Esophagus mucosa (tissue), 1 donor: ENCODE measurements around the gene KCTD19. TPM values are rescaled to one million over a fixed set of nuclear protein-coding genes. Genes with fewer than 3 reads are reported as not detected.

Experiments
- ATAC-seq: fragments of 200-7000 bp; cut with Tn5 transposase; one replicate; pipeline ENCODE4 v1.9.1; 2020
- total RNA-seq: library from RNA; stranded (reverse); gene quantifications from one replicate; pipeline ENCODE4 v1.2.4, GENCODE V29; 2023
- donor health status: DM: yes; HTN: yes; CAD: no.

The KCTD19 gene
- total RNA-seq, 1 donor from 2014 or later: not detected

DNA sequence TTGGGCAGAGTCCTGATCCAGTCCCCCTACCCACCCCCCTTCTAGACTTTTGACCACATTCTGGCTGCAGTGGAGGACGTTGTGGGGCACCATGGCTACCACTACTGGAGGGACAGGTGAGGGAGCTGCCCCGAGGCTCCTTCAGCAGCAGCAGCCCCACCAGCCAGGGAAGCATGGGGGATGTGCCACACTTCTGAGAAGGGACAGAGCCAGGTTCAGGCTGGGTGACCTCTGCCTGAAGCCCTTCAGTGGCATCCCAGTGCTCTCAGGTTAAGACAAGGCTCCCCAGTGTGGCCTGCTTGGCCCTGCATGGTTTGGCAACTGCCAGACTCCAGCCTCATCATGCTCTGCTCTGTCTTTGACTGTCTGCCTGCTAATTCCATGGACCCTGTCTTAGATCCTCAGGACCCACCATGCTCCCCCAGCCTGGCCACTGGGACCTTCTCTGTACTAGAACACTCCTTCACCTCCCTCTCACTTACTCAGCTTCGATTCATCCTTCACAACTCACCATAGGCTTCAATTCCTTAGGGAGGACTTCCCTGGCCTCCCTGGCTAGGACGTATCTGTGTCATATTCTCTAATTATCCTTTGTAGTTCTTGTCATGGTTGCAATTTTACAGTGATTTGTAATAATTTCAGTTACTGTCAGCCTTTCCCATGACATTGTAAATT lies 68.9 kb downstream of the KCTD19 start:
- ATAC-seq: no peak

DNA sequence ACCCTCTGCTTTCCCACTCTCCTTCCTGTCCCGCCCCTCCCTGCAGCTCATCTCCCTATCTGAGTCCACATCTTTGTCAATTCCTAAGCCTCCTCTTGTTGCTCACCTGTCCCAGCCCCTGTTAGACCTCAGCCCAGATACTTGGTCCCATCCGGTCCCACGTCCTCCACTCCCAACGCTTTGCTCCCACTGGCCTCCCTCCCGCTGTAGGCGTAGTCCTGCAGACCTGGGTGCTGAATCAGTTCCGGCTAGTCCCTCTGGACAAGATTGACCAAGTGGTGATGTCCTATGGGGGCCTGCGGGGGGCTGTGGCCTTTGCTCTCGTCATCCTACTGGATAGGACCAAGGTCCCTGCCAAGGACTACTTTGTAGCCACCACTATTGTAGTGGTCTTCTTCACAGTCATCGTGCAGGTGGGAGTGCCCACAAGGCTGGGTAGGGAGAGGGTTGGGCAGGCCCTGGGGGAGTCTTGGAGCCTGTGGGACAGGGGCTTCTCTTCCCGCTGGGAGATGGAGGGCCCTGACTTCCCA lies 69.8 kb downstream of the KCTD19 start:
- ATAC-seq: no peak

DNA sequence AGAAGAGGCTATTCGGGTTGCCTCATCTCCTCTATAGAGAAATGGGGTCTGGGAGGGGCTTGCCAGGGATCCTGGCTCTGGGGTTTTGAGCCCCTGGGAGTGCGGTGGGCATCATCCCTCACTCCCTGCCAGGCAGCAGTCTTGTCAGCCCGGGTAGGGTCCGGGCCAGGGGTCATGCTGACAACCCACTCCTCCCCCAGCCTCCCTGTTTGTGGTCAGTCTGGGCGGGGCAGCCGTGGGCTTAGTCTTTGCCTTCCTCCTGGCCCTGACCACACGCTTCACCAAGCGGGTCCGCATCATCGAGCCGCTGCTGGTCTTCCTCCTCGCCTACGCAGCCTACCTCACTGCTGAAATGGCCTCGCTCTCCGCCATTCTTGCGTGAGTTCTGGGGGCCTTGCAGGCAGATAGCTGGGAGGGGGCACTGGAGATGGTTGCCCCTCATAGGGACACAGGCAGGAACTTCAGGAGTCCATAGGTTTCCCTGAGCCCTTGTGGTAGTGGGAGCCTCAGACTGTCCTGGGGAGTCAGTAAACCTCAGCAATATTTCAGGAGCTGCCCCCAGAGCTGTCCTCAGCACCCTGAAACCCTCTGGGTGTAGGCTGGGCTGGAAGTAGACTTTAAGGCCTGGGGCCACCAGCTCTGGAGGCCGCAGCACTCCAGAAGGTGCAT lies 70.9 kb downstream of the KCTD19 start:
- ATAC-seq: no peak

DNA sequence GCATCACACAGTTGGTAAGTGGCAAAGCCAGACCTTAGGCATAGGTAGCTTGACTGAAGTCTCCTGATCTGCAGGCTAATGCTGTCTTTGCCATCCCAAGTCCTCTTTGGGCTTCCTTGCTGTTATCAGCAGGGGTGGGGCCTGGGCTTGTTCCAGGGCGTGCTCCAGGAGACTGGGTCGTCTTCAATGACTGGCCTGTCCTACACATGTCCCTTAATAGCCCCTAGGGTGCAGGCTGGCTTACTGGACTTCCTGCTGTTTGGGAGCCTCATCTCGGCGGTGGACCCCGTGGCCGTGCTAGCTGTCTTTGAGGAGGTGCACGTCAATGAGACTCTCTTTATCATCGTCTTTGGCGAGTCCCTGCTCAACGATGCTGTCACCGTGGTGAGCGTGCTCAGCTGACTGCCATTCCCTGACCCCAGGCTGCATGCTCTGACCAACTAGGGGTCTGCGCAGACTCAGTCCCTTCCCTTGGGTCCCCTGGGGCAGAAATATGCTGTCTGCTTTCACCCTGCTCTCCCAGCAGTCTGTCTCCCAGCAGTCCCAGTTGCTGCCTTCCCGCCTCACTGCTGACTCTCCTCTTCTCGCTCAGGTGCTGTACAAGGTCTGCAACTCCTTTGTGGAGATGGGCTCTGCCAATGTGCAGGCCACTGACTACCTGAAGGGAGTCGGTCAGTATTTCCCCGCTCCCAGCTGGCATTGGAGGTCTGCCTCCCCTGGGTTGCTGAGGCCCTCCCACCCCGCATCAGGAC lies 71.6 kb downstream of the KCTD19 start:
- ATAC-seq: no peak

DNA sequence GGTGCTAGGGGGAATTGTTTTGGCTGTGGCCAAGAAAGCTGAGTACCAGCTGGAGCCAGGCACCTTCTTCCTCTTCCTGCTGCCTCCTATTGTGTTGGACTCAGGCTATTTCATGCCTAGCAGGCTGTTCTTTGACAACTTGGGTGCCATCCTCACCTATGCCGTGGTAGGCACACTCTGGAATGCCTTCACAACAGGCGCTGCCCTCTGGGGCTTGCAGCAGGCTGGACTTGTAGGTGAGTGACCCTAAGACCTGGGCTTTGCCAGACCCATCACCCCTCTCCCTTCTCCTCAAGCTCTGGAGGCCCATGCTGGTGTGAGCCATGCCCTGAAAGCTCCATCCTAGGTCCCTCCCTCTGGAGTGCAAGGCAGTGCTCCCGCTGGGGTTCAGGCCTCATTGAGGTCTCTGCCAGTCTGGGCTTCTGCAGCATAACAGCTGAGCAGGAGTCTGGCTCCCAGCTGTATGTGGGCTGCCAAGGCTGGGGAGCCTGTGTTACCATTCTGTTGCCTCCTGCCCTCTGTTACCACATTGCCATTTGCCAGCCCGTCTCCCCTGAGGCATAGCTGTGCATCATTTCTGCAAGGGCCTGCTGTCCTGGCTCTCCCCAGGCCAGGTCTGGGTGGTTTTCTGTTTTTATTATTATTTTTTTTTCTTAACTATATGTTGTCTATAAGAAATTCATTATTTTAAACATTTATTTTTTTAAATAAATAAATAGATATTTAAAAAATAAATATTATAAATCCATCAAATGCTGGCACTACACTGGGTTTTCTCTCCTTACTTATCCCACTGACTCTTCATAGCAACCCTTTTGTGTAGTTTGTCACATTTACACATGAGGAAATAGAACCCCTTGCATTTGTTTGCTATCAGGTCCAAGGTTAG lies 73.7 kb downstream of the KCTD19 start:
- ATAC-seq: no peak

DNA sequence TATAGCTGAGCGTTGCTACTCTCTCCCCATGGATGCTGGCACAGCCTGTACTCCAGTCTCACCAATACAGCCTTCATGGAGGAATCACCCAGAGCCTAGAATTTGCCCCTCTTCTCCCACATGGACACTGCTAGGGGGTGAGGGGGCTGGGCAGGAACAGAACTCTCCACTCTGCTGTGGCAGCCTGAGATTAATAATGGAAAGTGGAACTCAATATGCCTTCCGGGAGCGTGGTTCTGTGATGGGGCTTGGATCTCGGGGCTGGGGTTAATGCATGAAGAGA lies 76.6 kb downstream of the KCTD19 start:
- ATAC-seq: no peak

DNA sequence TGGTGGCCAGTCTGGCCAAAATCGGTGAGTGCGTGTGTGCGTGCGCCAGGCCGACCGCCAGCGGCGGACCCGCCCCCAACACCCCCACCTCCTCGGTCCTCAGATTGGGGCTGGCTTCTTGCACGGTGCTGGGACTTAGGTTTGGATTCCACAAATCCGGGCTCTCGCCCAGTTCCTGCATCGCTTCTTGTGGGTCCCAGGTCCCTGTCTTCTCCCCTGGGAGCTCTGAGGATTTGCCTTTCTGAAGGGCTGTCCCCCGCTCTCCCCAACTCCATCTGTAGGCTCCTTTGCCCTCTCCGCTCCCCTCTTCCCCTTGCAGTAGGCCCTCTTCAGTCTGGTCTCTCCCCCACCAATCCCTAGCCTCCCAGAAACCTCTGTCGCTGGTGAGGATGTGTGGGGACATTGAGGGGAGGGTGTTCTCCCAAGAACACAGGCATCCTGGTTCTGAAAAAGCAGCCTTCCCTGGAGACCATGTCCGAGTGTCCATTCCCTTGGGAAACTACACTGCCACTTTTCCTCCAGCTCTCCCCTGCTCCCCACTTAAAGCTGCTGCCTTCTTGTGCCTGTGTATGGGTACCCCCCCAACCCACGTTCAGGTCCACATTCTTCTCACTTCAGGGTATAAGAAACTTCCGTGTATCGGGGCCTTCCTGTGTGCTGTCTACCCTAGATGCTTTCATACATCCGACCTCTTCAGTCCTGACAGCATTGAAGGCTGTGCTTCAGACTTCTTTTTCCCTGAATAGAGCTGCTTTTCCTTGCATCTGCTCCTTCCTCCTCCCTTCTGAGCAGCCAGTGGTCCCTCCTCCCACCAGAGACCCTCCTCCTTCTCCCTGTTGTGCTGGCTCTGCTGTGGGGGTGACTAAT lies 77.1 kb downstream of the KCTD19 start:
- ATAC-seq: no peak

DNA sequence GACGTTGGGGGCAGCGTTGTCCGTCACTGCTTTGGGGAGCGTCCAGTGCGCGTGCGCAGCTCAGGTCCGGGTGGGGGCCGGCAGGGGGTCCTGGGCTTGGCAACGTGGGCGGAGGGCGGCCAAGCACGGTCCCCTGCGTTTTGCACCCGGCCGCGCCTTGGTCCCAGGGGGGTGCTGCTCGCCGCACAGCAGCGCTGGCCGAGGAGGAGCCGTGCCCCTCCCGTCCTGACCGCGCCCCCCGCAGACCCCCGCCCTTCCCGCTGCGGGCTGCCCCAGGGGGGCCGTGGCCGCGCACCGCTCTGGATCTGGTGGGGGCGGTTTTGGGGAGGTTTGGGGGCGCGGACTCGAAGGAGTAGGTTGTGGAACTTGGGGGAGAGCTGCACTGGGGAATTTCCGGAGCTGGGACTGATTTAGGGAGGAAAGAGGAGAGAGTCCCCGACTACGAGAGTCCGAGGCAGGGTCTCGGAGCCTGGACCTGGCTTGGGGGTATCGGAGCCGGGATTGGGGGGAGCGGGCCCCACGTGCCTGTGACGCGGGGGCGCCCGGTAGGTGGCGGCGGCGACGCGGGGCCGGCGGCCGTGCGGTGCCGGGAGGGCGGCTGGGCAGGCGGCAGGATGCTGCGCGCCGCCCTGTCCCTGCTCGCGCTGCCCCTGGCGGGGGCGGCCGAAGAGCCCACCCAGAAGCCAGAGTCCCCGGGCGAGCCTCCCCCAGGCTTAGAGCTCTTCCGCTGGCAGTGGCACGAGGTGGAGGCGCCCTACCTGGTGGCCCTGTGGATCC lies 78.0 kb downstream of the KCTD19 start, which contains the start of gene SLC9A5:
TSS of gene SLC9A5 (plus strand) at position 579 of the 777 bp plus-strand sequence. CDS start at position 615, 36 bp downstream.
- no peak for ATAC-seq

DNA sequence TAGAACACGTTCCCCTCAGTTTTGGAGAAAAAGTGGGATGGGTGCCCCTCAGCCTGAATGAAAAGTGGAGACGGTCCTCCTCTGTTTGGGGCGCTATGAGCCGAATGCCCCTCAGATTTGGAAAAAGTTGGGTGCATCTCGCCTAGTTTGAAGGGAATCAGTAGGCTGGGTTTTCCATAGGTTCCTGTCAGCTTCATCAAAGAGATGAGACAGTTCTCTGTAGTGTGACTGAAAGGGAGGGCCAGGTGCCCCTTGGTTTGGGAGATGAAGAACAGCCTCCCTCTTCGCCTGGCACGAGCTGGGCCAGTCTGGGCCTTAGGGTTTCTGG lies 78.5 kb downstream of the KCTD19 start:
- no peak for ATAC-seq

DNA sequence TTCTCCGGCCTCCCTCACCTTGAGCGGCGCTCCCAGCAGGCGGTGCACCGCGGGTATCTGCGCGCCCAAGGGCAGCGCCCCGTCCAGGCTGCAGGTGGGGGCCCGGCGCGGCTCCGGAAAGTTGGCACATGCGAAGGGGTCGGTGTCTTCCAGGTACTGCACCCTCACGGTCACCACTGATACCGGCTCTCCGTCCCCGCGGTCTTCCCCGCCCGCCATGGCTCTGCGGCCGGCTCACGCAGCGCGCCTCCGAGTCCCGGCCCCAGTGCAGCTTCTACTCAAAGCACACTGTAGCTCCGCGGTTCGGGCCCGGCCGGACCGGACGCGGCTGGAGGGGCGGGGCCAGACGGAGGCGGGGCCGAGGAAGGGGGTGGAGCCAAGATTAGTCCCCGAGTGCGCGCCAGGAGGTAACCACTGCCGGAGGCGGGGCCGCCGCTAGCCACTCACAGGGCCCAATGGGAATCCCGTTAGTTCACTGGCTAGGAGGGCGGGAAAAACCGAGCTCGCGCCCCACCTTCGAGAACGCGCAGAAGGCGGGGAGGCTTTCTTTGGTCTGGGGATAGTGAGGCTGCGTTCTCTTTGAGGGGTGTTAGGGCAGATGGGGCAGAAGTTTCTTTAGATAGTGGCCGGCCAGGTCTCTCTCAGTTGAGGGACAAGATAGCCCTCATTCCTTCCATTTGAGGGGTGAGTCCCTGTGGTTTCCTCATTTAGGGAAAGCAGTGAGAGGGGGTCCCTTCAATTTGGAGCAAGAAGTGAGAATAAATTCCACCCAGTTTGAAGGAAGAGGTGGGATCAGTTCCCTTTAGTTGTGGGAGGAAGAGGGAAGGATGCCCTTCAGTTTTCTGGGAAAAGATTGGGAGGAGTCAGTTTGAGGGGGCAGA lies 79.1 kb downstream of the KCTD19 start, which contains the start of gene FHOD1:
TSS of gene FHOD1 (minus strand) at position 290 of the 881 bp plus-strand sequence. CDS start at position 219, 71 bp downstream.
- peak; percentile 88 for ATAC-seq

DNA sequence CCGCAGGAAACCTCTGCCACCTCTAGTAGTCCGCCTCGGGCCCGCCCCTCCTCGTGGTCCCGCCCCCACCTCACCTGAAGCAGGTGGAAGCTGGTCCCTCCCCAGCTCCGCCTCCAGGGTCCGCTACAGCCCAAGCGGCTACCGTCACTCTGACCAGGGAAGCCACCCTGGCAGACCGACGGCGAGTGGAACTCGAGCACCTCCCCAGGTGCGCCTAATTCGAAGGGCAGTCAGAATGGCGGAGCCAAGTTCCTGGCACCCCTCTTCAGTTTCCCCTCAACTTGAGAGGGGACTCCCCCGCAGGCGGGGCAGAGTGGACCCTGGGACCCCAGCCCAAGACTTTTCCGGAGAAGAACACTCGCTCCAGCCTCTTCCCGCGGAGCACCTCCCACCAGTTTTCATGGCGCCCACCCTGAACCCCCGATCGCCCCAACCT lies 79.8 kb downstream of the KCTD19 start:
- ATAC-seq: peak; percentile 37

DNA sequence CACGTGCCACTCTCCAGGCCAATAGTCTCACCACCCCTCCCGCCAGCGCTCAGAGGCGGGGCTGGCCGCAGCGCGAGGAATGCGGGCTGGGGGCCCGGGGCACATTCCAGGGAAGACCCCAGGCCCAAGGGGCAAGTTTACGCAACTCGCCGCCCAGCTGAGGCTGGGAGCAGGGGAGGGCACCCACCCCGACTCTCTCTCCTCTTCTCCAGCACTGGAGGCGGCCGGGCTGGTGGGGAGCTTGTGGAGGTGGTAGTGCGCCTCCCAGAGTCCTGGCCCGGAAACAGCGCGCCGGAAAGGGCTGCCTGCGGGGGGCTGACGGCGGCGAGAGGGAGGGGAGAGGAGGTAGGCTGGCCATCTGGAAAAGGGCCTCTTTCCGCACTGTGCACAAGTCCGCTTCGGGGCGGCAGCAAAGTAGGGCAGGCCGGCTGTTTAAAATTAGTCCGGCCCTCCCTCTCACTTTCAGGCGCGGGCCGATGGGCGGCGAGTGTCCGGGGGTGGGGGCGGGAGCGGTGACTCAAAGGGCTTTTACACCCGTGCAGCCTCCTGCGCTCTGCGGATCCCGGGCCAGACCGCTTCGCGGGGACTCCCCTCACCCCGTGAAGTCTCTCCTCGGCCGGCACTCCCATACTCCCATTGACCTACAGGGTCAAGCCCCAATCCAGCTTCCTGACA lies 80.3 kb downstream of the KCTD19 start:
- peak; percentile 24 for ATAC-seq

DNA sequence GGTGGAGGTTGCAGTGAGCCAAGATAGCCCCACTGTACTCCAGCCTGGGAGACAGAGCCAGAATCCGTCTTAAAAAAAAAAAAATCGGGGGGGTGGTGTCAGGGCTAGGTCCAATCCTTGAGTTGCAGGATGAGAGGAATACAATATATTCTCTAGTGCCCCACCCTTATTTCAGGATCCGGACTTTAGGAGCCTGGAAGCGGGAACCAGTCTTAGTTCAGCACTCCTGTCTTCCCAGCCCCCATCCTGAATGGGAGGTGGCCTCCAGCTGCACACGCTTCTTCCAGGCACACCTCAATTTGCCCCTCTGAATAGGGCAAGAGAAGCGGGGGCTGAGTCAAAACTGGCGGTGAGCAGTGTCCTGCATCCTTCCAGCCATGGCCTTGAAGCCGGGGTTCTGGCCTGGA lies 80.9 kb downstream of the KCTD19 start:
- ATAC-seq: peak; percentile 0

DNA sequence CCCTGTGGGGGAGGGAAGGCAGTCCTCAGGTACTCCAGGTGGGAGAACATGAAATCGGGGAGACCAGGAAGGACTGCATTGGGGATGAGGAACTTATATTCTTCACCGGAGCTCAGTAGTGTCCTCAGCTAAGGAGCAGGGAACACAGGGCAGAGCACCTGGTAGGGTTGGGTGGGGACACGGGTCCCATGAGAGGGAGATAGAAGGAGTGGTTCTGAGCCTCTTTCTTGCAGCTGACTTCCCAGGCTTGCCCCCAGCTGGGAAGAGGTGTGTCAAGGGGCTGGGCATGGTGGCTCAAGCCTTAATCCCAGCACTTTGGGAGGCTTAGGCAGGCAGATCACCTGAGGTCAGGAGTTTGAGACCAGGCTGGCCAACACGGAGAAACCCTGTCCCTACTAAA lies 81.4 kb downstream of the KCTD19 start:
- ATAC-seq: no peak

DNA sequence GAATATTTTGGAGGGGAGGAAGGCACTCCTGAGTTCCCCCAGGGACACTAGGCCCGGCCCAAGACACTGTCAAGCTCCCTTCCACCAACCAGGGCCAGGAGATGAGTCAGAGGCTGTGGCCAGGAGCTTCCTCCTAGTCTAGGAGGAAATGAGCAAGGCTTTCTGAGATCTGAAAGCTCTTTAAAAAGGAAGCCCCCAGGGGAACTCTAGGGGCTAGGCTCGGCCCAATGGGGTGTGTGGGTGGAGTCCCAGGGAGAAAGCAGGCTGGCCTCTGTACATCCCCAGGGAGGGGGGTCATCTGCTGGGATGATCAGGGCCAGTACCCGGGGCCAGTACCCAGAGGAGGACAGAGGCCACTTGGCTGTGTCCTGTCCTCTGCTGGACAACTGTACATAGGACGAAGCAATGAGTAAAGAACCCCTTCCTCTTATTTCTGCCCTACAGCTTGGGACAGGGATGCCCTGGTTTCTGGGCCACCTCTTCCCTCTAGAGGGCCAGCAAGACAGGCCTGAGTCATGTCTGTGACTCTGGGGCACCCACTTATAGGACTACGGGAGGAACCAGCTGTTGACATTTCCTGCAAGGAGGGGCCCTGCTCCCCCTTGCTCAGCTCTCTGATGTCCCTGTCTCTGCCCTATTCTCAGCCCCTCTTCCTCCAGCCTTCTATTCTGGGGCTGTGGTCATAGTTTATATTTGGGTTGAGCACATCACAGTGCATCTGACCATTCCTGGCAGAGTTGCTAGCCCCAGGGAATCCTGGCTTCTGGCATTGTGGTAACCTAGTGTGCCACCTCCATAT lies 82.0 kb downstream of the KCTD19 start:
- ATAC-seq: peak; percentile 52

DNA sequence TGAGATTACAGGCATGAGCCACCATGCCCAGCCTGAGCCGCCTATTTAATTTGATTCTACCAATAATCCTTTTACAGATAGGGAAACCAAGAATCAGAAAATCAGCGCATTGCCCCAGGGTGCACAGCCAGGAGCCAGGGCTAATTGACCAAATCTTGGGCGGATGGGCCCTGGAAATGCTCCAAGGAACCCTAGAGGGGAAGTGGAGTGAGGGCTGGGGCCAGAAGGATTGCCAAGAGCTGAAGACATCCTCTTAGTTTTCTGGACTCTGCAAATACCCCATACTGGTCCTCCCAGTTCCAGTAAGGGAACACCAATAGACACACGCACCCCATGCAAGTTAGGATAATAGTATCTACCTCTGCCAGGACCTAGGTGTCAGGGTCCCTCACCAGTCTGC lies 83.1 kb downstream of the KCTD19 start:
- no peak for ATAC-seq

DNA sequence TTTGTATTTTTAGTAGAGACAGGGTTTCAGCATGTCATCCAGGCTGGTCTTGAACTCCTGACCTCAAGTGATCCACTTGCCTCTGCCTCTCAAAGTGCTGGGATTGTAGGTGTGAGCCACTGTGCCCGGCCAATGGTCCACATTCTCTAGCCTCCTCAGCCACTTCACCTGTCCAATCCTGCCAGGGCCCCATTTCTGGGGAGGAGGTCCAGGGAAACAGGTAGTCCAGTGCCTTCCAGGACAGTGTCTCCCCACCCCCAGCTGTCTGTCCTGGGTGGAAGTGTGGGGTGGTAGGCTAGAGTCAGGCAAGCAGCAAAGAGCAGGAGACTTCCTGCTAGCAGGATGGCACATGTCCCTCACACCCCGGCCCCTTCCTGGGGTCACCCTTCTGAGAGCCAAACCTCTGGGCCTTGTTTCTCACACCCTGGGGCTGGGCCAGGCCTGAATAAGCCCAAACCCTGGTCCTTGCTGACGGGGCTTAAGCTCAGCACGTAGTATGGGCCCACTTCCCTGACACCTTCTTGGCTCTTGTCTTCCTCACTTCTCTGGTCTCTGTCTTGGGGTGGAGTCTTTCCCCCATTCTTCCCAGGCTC lies 84.3 kb downstream of the KCTD19 start:
- ATAC-seq: no peak
